Hepatocyte (in vitro differentiated cells): Measurements from ENCODE around the gene SPOPL. TPM values are rescaled to one million over a fixed set of nuclear protein-coding genes. Genes with fewer than 3 reads are reported as not detected.

Experiments
- DNase-seq: peaks from one replicate; pipeline ENCODE4 v3.0.0-alpha.2; 2016; ENCODE audit warnings: low spot score
- H2AFZ ChIP-seq: fragments of 200-600 bp; sonication (generic); 2 replicates; pipeline ENCODE4 v1.6.0; 2016; ENCODE audit warnings: antibody characterized with exemption, mild to moderate bottlenecking
- H3K27ac ChIP-seq: fragments of 200-600 bp; sonication (generic); 2 replicates; pipeline ENCODE4 v1.5.1; 2016; ENCODE audit warnings: mild to moderate bottlenecking
- H3K27me3 ChIP-seq: fragments of 200-600 bp; sonication (generic); 2 replicates; pipeline ENCODE4 v1.6.1; 2016
- H3K36me3 ChIP-seq: fragments of 200-600 bp; sonication (generic); replicated peaks from 2 replicates; pipeline ENCODE4 v1.5.1; 2016; ENCODE audit warnings: low read depth; ENCODE audit not compliant: insufficient read depth
- H3K4me1 ChIP-seq: fragments of 200-600 bp; sonication (generic); 2 replicates; pipeline ENCODE4 v1.5.1; 2016; ENCODE audit warnings: mild to moderate bottlenecking, moderate library complexity; ENCODE audit not compliant: insufficient read depth
- H3K4me2 ChIP-seq: fragments of 200-600 bp; sonication (generic); 2 replicates; pipeline ENCODE4 v1.6.0; 2016
- H3K4me3 ChIP-seq: fragments of 200-600 bp; sonication (generic); 2 replicates; pipeline ENCODE4 v1.5.1; 2016; ENCODE audit warnings: mild to moderate bottlenecking
- H3K79me2 ChIP-seq: fragments of 200-600 bp; sonication (generic); 2 replicates; pipeline ENCODE4 v1.6.0; 2017; ENCODE audit warnings: mild to moderate bottlenecking
- H3K9me2 ChIP-seq: fragments of 200-600 bp; sonication (generic); replicated peaks from 2 replicates; pipeline ENCODE4 v1.6.0; 2017; ENCODE audit warnings: mild to moderate bottlenecking; ENCODE audit not compliant: insufficient read depth
- H3K9me3 ChIP-seq: fragments of 200-600 bp; sonication (generic); 2 replicates; pipeline ENCODE4 v1.5.1; 2016; ENCODE audit warnings: low read depth, mild to moderate bottlenecking
- H4K20me1 ChIP-seq: fragments of 200-600 bp; sonication (generic); 2 replicates; pipeline ENCODE4 v1.6.0; 2016; ENCODE audit warnings: mild to moderate bottlenecking; ENCODE audit not compliant: insufficient read depth, poor library complexity, severe bottlenecking
- EZH2 ChIP-seq: fragments of 200-600 bp; sonication (generic); IDR thresholded peaks from 2 replicates; pipeline ENCODE4 v1.6.1; 2016; ENCODE audit warnings: antibody characterized with exemption, mild to moderate bottlenecking, borderline replicate concordance
- EZH2phosphoT487 ChIP-seq: fragments of 200-600 bp; sonication (generic); IDR thresholded peaks from one replicate; pipeline ENCODE4 v1.6.1; 2018; ENCODE audit warnings: antibody characterized with exemption, mild to moderate bottlenecking, low read depth, moderate library complexity; ENCODE audit not compliant: unreplicated experiment, severe bottlenecking
- WGBS: methylation state at CpG from one replicate; pipeline ENCODE4 v1.1.6; 2016; ENCODE audit warnings: low lambda C conversion rate; ENCODE audit errors: missing lambda C conversion rate; 5-methylcytosine and 5-hydroxymethylcytosine counted together
- polyA plus RNA-seq: library from polyadenylated mRNA; unstranded; fragments of >200 nt; fragmentation: Nextera tagmentation; extraction: Ambion mirVana; gene quantifications from 2 replicates; pipeline ENCODE4 v1.2.1, GENCODE V29; 2016
- total RNA-seq: library from RNA; depleted of rRNA; stranded (reverse); fragments of >200 nt; gene quantifications from 2 replicates; pipeline ENCODE4 v1.2.3, GENCODE V29; 2014
- TF ChIP-seq, protein P1 (sequence below): fragments of 200-600 bp; sonication (generic); IDR thresholded peaks from 2 replicates; pipeline ENCODE4 v1.5.1; 2016; ENCODE audit warnings: antibody characterized with exemption, mild to moderate bottlenecking; ENCODE audit not compliant: poor library complexity

SPOPL gene
- total and polyA plus RNA-seq, 2 experiments from 2014 or later, result 6.1 to 37.0 TPM

DNA sequence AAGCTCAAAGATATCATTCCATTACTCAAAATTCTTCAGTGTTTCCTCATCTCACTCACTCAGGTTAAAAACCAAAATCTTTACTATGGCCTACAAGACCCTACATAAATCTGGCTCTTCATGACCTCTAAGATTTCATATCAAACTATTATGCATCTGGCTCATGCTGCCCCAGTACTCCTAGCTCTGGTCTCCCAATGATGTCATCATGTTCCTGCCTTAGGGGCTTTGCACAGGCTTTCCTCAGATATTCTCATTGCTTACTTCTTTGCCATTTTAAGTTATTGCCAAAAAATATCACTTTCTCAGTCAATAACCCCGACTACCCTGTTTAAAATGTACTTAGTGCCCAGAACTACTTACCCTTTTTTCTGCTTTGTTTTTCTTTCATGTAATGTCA is 33.0 kb upstream of the SPOPL start:
- Histone ChIP-seq H4K20me1 (no peaks in the 10 kb centered on the region), H2AFZ (no peak overlapping the region), H3K9me3 (no peaks in the 10 kb centered on the region), H3K4me1 (no peaks in the 10 kb centered on the region), H3K36me3 (no peaks in the 10 kb centered on the region), H3K79me2 (no peaks in the 10 kb centered on the region), H3K4me3 (no peak overlapping the region), H3K27me3 (no peaks in the 10 kb centered on the region), H3K9me2 (no peaks in the 10 kb centered on the region), H3K27ac (no peak overlapping the region), H3K4me2 (no peak overlapping the region)
- TF ChIP-seq, protein P1, sequence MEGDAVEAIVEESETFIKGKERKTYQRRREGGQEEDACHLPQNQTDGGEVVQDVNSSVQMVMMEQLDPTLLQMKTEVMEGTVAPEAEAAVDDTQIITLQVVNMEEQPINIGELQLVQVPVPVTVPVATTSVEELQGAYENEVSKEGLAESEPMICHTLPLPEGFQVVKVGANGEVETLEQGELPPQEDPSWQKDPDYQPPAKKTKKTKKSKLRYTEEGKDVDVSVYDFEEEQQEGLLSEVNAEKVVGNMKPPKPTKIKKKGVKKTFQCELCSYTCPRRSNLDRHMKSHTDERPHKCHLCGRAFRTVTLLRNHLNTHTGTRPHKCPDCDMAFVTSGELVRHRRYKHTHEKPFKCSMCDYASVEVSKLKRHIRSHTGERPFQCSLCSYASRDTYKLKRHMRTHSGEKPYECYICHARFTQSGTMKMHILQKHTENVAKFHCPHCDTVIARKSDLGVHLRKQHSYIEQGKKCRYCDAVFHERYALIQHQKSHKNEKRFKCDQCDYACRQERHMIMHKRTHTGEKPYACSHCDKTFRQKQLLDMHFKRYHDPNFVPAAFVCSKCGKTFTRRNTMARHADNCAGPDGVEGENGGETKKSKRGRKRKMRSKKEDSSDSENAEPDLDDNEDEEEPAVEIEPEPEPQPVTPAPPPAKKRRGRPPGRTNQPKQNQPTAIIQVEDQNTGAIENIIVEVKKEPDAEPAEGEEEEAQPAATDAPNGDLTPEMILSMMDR, result no peak
- no peak for TF ChIP-seq EZH2
- TF ChIP-seq EZH2phosphoT487, result no peak
- 0% methylated on average over 1 of the region's 1 CpG for WGBS
- no peak for DNase-seq

DNA sequence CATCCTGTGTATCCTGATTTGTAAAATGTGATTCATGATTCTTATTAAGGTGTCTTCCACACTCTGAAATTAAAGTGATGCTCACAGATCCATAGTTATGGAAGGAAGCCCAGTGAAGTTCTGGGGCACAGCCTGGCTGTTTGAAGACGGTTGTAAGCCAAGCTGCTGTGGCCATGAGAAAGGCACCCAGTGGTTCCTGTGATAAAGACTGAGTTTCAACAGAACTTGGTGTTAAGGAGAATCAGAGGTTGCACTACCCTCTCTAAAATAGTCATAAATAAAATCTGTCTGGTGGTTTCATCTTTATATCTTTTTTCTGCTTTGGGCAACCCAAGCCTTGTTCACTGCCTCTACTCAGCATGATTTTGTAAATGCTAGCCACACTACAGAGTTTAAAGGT is 32.2 kb upstream of the SPOPL start:
- Histone ChIP-seq H3K9me3 (no peaks in the 10 kb centered on the region), H3K36me3 (no peaks in the 10 kb centered on the region), H3K4me2 (no peak overlapping the region), H2AFZ (no peak overlapping the region), H3K4me3 (no peak overlapping the region), H3K79me2 (no peaks in the 10 kb centered on the region), H3K9me2 (no peaks in the 10 kb centered on the region), H3K4me1 (no peaks in the 10 kb centered on the region), H3K27me3 (no peaks in the 10 kb centered on the region), H3K27ac (no peak overlapping the region), H4K20me1 (no peaks in the 10 kb centered on the region)
- no peak for DNase-seq
- TF ChIP-seq EZH2phosphoT487, result no peak
- TF ChIP-seq, protein P1, result no peak
- TF ChIP-seq EZH2, result no peak
- 93% methylated on average over 1 of the region's 1 CpG for WGBS

DNA sequence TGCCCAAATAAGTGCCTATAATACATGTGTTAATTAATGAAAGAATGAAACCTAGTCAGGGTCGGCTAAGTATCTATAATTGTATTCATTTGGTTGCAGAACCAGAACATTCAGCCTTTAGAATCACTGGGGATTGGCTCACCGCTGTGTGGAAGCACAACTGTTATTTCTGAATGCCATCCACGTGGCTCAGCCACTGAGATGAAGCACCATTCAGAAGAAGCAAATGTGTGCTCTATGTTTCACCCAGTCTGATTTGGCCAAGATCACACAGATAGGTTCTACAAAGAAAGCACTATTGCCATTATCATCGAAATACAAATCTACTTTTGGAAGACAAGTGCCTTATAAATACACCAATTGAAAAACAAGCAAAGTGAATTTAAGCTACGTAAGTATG is 30.6 kb upstream of the SPOPL start:
- DNase-seq, result no peak
- no peaks in the 10 kb centered on the region for H4K20me1 ChIP-seq
- no peak overlapping the region for H3K4me2 ChIP-seq
- no peaks in the 10 kb centered on the region for H3K79me2 ChIP-seq
- no peaks in the 10 kb centered on the region for H3K36me3 ChIP-seq
- H3K9me2 ChIP-seq, result no peaks in the 10 kb centered on the region
- H3K27ac ChIP-seq, result no peak overlapping the region
- TF ChIP-seq EZH2 (no peak), EZH2phosphoT487 (no peak)
- TF ChIP-seq, protein P1, result no peak
- H3K4me3 ChIP-seq, result no peak overlapping the region
- no peaks in the 10 kb centered on the region for H3K27me3 ChIP-seq
- H3K4me1 ChIP-seq, result no peaks in the 10 kb centered on the region
- no peaks in the 10 kb centered on the region for H3K9me3 ChIP-seq
- H2AFZ ChIP-seq, result no peak overlapping the region
- whole genome bisulfite sequencing, result 93% methylated on average over 5 of the region's 5 CpGs
